Lower leg skin (tissue), 4 donors: ENCODE measurements around the gene FAM234A. TPM values are rescaled to one million over a fixed set of nuclear protein-coding genes. Genes with fewer than 3 reads are reported as not detected.
A peak's percentile ranks its signal among the peaks of the same experiment; 100 is the strongest.
"Not testable (repeated sequence)": the region's sequence is repeated elsewhere in the genome, so short reads cannot be mapped to it uniquely, and the experiment has no call there.

Experiments used
- DNase-seq, 2 donors: peaks; one replicate each; pipeline ENCODE4 v3.0.0-alpha.2; 2019; ENCODE audit warnings: low spot score in 2 of 2
- H3K4me3 ChIP-seq: fragments of 200-600 bp; sonication (generic); 2 replicates; pipeline ENCODE4 v1.5.1; 2017; ENCODE audit warnings: mild to moderate bottlenecking, low read depth; ENCODE audit not compliant: poor library complexity, severe bottlenecking
- POLR2A ChIP-seq, 2 donors: fragments of 450-650 bp; IDR thresholded peaks; one replicate each; pipeline ENCODE4 v1.6.1; 2016 to 2017; ENCODE audit warnings: antibody characterized with exemption in 2 of 2, mild to moderate bottlenecking in 1 of 2, moderate library complexity in 1 of 2
- WGBS, 2 donors: methylation state at CpG; one replicate each; pipeline ENCODE4 v1.1.5; 2018; 5-methylcytosine and 5-hydroxymethylcytosine counted together
- intact Hi-C: fragments of 100-400 bp; cut with DNase I; formaldehyde crosslinking; loops from one replicate; pipeline ENCODE4 v1.15.0; 2023; ENCODE audit warnings: low total_unique reads
- total RNA-seq, 4 donors: library from RNA; depleted of rRNA; stranded (reverse); fragments of >200 nt; gene quantifications; one replicate each; pipeline ENCODE4 v1.1.0, GENCODE V29; 2016
- TF ChIP-seq, protein P1 (sequence below), 3 donors: fragments of 450-650 bp; IDR thresholded peaks; one replicate each; pipeline ENCODE4 v1.5.1; 2016; ENCODE audit warnings: antibody characterized with exemption in 3 of 3, mild to moderate bottlenecking in 3 of 3, moderate library complexity in 2 of 3

The FAM234A gene
- total RNA-seq, 4 donors from 2014 or later, result 61.4 to 123 (median 110) TPM

DNA sequence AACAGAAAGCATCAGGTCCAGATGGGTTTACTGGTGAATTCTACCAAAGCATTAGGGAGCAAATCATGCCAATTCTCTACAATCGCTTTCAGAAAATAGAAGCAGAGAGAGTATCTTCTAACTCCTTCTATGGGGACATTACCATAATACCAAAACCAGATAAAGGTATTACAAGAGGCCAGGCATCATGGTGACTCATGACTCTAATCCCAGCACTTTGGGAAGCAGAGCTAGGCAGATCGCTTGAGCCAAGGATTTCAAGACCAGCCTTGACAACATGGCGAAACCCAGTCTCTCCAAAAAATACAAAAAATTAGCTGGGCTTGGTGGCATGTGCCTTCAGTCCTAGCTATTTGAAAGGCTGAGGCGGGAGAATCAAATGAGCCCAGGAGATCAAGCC is 31.4 kb upstream of the FAM234A start:
- intact Hi-C loops, result no loop called here
- H3K4me3 ChIP-seq, result no peak overlapping the region
- no peak for DNase-seq
- TF ChIP-seq POLR2A (IDR thresholded peaks at IDR 0.05), result no peak
- TF ChIP-seq, protein P1, sequence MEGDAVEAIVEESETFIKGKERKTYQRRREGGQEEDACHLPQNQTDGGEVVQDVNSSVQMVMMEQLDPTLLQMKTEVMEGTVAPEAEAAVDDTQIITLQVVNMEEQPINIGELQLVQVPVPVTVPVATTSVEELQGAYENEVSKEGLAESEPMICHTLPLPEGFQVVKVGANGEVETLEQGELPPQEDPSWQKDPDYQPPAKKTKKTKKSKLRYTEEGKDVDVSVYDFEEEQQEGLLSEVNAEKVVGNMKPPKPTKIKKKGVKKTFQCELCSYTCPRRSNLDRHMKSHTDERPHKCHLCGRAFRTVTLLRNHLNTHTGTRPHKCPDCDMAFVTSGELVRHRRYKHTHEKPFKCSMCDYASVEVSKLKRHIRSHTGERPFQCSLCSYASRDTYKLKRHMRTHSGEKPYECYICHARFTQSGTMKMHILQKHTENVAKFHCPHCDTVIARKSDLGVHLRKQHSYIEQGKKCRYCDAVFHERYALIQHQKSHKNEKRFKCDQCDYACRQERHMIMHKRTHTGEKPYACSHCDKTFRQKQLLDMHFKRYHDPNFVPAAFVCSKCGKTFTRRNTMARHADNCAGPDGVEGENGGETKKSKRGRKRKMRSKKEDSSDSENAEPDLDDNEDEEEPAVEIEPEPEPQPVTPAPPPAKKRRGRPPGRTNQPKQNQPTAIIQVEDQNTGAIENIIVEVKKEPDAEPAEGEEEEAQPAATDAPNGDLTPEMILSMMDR (IDR thresholded peaks at IDR 0.05), result no peak
- WGBS, 2 donors, result 92 to 98% methylated on average over 4 of the region's 4 CpGs

DNA sequence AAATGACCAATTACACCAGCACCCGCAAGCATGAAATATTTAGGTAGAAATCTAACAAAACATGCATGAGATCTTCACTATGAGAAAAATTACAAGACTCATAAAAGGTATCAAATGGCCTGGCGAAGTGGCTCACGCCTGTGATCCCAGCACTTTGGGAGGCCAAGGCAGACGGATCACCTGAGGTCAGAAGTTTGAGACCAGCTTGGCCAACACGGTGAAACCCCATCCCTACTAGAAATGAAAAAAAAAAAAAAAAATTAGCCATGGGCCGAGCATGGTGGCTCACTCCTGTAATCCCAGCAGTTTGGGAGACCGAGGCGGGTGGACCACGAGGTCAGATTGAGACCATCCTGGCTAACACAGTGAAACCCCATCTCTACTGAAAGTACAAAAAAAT is 30.6 kb upstream of the FAM234A start:
- WGBS, 2 donors, result 89 to 96% methylated on average over 9 of the region's 9 CpGs
- intact Hi-C loops, H3K4me3 ChIP-seq, DNase-seq: not testable (repeated sequence)

- H3K4me3 ChIP-seq, intact Hi-C loops, DNase-seq: not testable (repeated sequence)
- WGBS, 2 donors, result 86% methylated on average over 4 of the region's 4 CpGs
These were observed 25.3 kb upstream of the FAM234A start for GRCh38 chr16:209359-209758.

GRCh38 chr16:211631-212180 is 22.9 kb upstream of the FAM234A start:
- intact Hi-C loops, DNase-seq, H3K4me3 ChIP-seq: not testable (repeated sequence)
- WGBS, 2 donors, result 90 to 93% methylated on average over 13 to 14 of the region's 14 CpGs

GRCh38 chr16:212999-213398 is 21.6 kb upstream of the FAM234A start:
- no peak for DNase-seq
- WGBS, 2 donors, result 90 to 96% methylated on average over 3 of the region's 3 CpGs
- intact Hi-C loops, result no loop called here
- H3K4me3 ChIP-seq, result no peak overlapping the region
- TF ChIP-seq, protein P1 (IDR thresholded peaks at IDR 0.05), result no peak
- no peak for TF ChIP-seq POLR2A (IDR thresholded peaks at IDR 0.05)

GRCh38 chr16:220021-220420 is 14.6 kb upstream of the FAM234A start:
- no peak overlapping the region for H3K4me3 ChIP-seq
- intact Hi-C loops, result no loop called here
- DNase-seq, result no peak
- TF ChIP-seq, protein P1 (IDR thresholded peaks at IDR 0.05), result no peak
- TF ChIP-seq POLR2A (IDR thresholded peaks at IDR 0.05), result no peak
- 76% methylated on average over 4 of the region's 4 CpGs for WGBS, 2 donors

DNA sequence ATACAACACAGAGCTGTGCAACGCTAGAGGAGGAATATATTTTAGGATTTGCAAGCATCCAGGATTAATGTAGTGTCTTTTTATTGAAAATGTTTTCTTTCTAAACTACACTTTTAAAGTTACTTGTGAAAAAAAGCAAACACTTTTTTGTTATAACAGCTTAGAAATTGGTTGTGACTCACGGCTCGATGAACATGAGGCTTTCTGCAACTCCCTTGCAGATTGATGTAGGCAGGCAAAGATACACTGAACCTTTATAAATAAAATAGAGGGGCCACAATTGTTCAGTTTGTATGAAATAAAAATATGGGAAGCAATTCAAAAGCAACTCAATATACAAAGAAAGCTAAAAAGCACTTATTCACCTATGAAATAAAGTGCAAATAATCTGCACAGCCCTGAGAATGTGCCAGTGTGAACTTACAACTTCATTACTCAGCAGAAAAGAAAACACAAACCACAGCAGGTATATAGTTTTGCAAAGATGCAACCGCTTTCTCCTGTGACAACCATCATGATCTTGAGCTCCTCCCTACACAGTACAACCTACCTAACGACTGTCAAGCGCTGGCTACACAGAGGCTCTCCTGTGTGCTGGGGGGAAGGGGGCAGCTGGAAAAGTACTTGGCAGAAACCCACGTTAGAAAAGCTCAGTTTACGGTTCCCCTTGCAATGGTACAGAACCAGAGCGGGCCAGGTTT is 6.3 kb upstream of the FAM234A start:
- peak overlapping the region; percentile 74 for H3K4me3 ChIP-seq
- no peak for TF ChIP-seq POLR2A (IDR thresholded peaks at IDR 0.05)
- TF ChIP-seq, protein P1 (IDR thresholded peaks at IDR 0.05), result no peak
- no peak for DNase-seq
- intact Hi-C loops, result no loop called here
- WGBS, 2 donors, result 18 to 24% methylated on average over 7 to 9 of the region's 9 CpGs
